ENCODE results near the gene GMFB.

DNA sequence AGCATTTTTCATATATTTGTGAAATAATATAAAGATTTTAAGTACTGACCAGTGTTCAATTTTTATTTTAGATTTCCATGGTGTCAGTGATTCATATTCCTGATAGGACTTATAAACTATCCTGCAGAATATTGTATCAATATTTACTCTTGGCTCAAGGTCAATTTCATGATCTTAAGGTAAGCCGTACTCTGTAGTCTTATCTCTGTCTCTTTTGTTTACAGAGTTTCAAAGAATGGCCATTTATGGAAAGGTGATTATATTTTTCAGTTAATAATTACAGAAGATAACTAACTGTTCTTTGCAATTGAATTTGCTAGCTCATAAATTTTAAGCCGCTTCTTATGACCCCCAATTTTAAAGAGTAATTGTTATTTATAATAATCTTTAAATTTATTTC, 48.9 kb upstream of the GMFB start:
- TF ChIP-seq POLR2A (IDR thresholded peaks at IDR 0.05; ENCODE audit: low read length) (no peak), EP300 (IDR thresholded peaks at IDR 0.05) (no peak), RFX5 (IDR thresholded peaks at IDR 0.05) (no peak), JUN (IDR thresholded peaks at IDR 0.05) (no peak), SMC3 (IDR thresholded peaks at IDR 0.05) (no peak), CEBPB (IDR thresholded peaks at IDR 0.05) (no peak), MAFK (IDR thresholded peaks at IDR 0.05; ENCODE audit: partially characterized antibody) (no peak), ZFP36 (IDR thresholded peaks at IDR 0.05; ENCODE audit: borderline replicate concordance, partially characterized antibody) (no peak)
- TF ChIP-seq, protein P1, sequence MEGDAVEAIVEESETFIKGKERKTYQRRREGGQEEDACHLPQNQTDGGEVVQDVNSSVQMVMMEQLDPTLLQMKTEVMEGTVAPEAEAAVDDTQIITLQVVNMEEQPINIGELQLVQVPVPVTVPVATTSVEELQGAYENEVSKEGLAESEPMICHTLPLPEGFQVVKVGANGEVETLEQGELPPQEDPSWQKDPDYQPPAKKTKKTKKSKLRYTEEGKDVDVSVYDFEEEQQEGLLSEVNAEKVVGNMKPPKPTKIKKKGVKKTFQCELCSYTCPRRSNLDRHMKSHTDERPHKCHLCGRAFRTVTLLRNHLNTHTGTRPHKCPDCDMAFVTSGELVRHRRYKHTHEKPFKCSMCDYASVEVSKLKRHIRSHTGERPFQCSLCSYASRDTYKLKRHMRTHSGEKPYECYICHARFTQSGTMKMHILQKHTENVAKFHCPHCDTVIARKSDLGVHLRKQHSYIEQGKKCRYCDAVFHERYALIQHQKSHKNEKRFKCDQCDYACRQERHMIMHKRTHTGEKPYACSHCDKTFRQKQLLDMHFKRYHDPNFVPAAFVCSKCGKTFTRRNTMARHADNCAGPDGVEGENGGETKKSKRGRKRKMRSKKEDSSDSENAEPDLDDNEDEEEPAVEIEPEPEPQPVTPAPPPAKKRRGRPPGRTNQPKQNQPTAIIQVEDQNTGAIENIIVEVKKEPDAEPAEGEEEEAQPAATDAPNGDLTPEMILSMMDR (IDR thresholded peaks at IDR 0.05): no peak
- TF ChIP-seq, protein P2, sequence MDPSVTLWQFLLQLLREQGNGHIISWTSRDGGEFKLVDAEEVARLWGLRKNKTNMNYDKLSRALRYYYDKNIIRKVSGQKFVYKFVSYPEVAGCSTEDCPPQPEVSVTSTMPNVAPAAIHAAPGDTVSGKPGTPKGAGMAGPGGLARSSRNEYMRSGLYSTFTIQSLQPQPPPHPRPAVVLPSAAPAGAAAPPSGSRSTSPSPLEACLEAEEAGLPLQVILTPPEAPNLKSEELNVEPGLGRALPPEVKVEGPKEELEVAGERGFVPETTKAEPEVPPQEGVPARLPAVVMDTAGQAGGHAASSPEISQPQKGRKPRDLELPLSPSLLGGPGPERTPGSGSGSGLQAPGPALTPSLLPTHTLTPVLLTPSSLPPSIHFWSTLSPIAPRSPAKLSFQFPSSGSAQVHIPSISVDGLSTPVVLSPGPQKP (IDR thresholded peaks at IDR 0.05; ENCODE audit: low read depth, low read length): no peak
- TF ChIP-seq, protein P3, sequence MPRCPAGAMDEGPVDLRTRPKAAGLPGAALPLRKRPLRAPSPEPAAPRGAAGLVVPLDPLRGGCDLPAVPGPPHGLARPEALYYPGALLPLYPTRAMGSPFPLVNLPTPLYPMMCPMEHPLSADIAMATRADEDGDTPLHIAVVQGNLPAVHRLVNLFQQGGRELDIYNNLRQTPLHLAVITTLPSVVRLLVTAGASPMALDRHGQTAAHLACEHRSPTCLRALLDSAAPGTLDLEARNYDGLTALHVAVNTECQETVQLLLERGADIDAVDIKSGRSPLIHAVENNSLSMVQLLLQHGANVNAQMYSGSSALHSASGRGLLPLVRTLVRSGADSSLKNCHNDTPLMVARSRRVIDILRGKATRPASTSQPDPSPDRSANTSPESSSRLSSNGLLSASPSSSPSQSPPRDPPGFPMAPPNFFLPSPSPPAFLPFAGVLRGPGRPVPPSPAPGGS (IDR thresholded peaks at IDR 0.05): no peak
- TF ChIP-seq, protein P4, sequence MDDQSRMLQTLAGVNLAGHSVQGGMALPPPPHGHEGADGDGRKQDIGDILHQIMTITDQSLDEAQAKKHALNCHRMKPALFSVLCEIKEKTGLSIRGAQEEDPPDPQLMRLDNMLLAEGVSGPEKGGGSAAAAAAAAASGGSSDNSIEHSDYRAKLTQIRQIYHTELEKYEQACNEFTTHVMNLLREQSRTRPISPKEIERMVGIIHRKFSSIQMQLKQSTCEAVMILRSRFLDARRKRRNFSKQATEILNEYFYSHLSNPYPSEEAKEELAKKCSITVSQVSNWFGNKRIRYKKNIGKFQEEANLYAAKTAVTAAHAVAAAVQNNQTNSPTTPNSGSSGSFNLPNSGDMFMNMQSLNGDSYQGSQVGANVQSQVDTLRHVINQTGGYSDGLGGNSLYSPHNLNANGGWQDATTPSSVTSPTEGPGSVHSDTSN (IDR thresholded peaks at IDR 0.05): no peak
- TF ChIP-seq, protein P5, sequence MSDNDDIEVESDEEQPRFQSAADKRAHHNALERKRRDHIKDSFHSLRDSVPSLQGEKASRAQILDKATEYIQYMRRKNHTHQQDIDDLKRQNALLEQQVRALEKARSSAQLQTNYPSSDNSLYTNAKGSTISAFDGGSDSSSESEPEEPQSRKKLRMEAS (IDR thresholded peaks at IDR 0.05): no peak
- TF ChIP-seq, protein P6, sequence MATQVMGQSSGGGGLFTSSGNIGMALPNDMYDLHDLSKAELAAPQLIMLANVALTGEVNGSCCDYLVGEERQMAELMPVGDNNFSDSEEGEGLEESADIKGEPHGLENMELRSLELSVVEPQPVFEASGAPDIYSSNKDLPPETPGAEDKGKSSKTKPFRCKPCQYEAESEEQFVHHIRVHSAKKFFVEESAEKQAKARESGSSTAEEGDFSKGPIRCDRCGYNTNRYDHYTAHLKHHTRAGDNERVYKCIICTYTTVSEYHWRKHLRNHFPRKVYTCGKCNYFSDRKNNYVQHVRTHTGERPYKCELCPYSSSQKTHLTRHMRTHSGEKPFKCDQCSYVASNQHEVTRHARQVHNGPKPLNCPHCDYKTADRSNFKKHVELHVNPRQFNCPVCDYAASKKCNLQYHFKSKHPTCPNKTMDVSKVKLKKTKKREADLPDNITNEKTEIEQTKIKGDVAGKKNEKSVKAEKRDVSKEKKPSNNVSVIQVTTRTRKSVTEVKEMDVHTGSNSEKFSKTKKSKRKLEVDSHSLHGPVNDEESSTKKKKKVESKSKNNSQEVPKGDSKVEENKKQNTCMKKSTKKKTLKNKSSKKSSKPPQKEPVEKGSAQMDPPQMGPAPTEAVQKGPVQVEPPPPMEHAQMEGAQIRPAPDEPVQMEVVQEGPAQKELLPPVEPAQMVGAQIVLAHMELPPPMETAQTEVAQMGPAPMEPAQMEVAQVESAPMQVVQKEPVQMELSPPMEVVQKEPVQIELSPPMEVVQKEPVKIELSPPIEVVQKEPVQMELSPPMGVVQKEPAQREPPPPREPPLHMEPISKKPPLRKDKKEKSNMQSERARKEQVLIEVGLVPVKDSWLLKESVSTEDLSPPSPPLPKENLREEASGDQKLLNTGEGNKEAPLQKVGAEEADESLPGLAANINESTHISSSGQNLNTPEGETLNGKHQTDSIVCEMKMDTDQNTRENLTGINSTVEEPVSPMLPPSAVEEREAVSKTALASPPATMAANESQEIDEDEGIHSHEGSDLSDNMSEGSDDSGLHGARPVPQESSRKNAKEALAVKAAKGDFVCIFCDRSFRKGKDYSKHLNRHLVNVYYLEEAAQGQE (IDR thresholded peaks at IDR 0.05): no peak

Measured in A549 (cell line).